HG02973 (cell line): ENCODE data around the gene KCNQ1.

Experiments used
- ATAC-seq: cut with Tn5 transposase; IDR thresholded peaks from one replicate; pipeline ENCODE4 v1.9.1; 2021; ENCODE audit warnings: moderate library complexity; ENCODE audit not compliant: unreplicated experiment

KCNQ1 gene

DNA sequence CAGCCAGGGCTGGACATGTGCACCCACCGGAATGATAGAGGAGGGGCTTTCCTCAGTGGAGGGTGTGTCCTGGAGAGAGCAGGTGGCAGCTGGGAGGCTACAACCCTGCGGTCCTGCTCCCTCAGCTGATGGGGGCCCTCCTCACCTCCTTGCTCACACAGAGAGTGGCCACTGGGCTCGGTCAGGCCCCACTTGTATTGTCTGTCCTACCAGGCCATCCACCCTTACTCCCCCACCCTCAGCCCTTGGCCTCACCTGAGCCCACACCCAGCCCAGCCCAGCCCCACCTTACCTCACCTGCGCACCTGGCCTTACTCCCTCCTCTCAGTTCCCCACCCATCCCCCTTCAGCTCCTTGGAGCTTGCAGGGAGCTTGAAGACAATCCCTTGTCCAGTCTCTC, 3.6 kb upstream of the KCNQ1 start:
- ATAC-seq, result no peak

DNA sequence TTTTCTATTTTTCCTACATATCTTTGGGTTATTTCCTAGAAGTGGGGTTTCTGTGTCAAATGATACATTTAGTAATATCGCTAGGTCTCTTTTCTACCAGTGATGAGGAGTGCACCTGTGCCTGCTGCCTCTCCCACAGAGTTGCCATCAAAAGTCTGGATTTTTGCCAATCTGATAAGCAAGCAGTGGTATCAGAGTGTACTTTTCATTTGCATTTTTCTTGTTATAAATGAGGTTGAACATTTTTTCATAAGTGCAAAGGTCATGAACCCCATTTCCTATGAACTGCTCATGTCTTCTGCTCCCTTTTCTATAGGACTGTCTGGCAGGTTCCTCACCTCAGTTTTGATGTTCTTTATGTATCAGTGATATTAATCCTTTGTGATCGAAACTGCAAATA, 2.2 kb upstream of the KCNQ1 start:
- ATAC-seq, result no peak

DNA sequence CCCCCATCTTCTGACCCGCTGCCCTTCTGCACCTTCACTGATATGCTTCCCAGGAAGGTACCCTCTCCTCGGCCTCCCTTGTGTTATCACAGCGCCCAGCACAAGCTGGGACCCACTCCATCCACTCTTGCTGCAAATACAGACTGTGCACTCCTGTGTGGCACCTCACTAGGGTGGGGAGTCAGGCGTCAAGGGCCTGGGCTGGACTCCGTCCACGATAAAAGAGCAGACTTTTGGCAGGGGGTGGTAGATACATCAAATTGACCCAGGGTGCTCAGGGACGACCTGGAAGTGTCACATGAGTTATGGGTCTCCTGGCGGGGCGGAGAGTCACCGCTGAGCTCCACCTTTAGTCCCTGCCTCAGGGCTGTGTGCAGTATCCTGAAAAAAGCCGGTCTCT, 1.4 kb upstream of the KCNQ1 start:
- no peak for ATAC-seq

DNA sequence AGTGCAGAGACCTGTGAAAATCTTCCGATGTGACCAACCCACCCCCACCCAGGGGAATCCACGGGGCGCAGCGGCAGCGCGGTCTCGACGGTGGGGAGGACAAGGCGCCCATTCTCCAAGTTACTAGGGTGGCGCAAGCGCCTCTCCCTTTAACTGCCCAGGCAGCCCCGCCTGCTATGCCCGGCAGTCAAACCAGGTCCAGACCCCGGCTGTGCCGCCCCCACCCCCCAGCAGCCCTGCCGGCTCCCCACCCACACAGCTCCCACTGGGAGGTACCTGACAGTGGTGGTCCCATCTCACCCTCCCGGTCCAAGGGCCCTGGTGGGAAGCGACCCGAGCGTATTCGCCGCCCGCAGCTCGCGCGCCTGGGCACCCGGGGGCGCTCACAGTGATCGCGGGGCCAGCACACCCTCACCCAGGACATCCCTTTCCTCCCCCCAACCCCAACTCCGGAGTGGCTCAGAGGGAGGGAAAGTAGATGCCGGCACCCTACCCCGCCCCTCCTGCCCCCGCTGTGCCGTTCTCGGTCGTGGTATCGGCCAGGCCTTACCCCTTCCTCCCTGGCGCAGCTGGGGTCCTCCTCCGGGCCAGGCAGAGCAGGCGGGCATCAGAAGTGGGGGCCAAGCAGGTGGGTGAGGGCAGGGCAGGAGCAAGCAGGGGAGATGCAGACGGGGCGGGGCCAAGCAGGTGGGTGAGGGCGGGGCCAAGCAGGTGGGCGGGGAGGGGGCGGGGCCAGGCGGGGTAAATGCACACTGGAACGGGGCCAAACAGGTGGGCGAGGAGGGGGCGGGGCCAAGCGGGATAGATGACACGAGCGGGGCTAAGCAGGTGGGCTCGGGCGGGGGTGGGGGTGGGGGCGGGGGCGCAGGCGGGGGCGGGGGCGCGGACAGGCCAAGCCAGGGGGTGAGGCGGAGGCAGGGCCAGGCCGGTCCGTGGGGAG, 657 bp upstream of the KCNQ1 start, which contains the start of gene TRPM5:
TRPM5 (minus strand) TSS at position 634 of the 940 bp plus-strand sequence. CDS start 21,478 bp downstream, outside the sequence.
- no peak for ATAC-seq

DNA sequence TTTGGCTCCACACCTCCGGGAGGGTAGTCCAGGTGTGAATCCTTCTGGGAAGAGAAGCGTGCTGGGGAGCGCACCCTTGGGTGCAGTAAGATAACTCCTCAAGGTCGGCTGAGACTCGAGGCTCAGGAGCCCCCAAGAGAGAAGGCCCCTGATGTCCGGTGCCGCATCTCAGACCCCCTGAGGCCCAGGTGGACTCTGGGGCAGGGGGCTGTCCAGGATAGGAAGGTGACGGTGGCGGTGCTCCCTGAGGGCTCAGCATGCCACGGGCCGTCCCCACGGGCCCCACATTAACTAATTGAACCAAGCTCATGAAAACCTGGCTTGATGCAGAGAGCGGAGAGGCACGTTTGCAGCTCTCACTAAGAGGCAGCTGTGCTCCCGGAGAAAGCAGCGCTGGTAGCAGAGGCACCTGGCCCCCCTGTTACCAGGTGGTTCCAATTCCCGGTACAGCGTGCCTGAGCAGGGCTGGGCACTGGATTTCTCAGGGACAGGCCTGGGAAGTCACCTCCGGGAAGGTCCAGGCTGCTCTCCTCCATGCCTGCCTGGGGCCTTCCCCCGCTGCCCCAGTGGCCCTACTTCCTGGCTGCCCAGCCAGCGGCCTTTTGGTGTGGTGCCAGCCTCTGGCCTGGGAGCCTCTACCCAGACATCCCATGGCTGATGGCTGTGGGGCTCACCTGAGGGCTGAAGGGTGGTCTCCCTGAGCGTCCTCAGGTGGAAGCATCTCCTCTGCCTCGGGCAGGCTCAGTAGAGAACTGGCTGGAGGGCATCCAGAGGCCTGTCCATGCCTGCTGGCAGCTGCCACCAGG, 1.1 kb downstream of the KCNQ1 start:
- ATAC-seq, result no peak

DNA sequence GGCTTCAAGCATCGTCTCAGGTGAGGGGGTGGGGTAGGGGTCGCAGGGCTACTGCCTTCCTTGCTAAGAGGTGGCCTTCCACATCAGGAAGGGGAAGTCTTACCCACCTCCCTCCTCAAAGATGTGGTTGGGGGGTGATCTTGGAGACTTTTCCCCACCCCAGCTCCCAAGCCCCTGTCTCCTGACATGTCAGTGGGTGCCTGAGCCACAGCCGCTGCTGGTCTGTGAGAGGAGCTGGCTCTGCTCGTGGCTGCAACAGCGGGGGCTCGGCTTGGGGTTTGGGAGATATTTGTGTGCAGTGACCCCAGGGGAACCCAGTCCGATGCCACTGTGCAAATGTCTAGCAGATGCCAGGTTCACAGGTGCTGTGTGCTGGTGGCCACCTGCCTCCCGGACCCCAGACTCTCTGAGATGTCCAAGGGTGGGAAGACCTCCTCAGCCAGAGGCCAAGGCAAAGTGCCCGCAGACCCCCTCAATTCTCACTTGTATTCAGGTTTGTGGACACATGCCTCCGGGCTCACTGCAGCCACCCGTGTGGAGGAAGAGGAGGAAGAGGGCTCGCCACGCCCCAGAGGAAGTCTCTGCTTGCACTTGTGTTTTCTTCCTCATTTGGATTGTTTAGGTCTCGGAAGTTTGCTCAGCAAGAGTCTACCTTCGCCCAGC, 1.9 kb downstream of the KCNQ1 start:
- ATAC-seq, result no peak

DNA sequence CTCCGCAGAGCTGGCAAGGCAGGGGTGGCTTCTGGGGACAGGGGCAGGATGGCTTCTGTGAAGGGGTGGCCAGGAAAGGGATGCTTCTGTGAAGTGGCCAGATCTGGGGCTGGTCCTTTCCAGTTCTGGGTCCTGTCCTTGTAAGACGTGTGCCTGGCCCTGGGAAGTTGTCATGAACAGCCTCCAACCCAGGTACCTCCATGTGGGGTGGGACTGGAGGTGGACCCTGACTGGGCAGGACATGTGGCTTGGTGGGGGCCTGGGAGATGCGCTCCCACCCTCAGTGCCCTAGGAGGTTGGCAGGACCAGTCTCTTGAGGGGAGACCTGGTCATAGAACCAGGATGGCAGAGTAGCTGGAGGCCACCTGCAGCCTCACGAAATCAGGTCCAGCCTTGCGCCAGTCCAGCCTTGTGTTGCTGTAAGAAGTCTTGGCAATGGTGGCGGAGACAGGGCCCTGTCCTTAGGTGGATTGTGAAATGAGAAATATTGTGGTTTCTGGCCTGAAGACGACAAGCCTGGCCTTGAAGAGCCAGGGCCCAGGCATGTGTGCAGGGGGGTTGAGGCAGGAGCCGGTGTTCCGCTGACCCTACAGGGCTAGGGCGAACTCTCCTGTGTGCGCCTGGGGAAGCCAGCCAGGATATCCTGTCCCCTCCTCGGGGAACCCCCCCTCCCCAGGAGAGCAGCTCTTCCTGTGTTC, 2.6 kb downstream of the KCNQ1 start:
- no peak for ATAC-seq

DNA sequence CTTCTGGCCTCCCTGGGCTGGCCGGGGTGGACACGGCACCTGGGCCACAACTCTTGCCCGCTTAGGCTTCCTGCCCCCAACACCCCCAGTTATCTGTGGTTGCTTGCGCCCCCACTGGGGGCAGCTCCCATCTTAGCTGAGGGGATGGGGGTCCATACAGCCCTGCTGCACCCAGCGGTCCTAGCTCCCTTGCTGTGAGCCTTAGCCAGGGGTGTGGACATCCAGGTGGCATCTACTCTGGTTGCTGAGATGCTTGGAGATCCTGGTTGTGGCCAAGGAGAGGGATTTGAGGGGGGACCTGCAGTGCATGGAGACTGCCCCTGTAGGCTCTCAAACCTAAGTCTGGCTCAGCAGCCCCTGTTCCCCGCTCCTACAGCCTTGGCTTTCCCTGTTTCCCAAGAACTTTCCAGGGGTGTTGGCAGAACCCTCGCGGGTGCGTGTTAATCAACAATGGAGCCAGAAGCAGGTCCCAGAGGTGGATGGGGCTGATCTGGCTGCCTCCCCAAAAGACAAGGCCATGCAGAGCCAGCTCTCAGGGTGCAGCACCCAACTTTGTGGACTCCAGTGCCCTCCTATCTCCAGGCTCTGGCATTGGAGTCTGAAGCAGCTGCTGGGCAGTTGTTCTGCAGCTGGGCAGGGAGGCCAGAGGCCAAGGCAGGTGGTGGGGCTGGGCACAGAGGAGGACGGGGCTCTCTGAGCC, 3.3 kb downstream of the KCNQ1 start:
- ATAC-seq, result no peak

DNA sequence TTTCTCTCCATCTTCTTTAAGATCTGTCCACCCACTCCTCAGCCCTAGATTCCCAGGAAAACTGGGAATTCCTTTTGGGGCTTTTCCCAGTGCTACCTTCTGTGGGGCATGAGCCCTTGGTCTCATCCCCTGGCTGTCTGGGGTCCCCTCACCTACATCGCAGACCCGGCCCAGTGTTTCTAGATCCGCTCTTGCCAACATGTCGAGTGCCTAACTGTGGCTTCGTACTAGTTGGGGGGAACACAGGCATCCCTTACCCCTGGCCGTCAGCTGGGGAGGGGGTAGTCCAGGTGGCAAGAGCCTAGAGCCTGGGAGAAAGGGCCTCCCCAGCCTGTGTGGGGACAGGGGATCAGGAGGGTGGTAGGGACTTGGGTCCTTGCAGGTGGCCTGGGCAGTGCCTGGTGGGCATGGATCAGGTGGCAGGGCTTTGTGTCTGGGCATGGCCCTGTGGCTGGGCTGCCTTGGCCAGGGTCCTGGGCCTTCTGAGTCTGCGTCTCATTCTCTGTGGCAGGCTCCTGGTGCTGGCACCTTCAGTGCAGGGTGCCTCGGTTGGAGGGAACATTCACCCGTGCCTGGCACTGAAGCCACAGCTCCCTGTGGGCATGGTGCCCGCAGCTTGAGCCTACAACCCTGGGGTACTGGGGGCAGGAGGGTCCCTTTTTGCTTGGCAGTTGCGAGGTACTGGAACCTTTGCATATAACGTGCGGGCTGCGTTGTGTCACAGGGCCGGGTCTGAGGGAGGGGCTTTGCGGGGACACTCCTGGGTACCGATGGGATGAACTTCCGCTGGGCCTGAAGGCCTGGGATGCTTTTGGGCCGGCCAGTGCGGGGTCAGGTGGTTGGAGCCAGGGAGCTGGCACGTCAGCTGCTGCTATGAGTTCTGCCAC, 4.1 kb downstream of the KCNQ1 start:
- ATAC-seq, result no peak

DNA sequence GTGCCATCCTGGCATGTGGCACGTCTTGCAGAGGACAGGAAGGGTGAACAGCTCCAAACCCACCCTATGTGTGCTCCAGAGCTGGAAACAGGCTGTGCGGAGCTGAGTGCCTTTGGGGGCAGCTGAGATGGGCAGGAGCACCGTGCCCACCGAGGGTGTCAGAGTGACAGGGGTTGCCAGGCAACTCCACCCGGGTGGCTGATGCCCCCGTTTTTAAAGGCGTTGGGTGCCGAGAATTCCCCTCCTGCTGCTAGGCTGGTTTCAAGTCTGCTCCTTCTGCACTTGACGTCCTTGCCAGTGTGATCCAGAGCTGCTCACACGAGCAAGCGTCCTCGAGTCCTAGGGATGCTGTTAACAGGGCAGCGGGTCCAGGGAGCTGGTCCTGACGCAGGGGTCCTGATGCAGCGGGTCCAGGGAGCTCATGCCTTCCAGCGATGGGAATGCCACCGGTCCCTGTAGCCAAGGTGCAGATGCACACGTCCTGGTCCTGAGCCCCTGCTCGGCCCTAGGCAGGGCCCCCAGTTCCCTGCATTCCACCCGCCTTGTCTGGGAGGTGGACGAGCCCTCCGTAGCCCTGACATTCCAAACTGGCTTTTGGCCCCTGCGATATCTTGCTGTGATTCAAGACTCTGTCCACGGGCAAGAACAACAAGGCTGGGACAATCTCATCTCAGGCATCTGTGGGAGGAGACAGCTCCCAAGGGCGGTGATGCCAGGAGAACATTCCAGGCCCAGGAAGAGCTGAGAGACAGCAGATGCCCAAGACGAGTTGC, 4.9 kb downstream of the KCNQ1 start:
- ATAC-seq, result no peak

DNA sequence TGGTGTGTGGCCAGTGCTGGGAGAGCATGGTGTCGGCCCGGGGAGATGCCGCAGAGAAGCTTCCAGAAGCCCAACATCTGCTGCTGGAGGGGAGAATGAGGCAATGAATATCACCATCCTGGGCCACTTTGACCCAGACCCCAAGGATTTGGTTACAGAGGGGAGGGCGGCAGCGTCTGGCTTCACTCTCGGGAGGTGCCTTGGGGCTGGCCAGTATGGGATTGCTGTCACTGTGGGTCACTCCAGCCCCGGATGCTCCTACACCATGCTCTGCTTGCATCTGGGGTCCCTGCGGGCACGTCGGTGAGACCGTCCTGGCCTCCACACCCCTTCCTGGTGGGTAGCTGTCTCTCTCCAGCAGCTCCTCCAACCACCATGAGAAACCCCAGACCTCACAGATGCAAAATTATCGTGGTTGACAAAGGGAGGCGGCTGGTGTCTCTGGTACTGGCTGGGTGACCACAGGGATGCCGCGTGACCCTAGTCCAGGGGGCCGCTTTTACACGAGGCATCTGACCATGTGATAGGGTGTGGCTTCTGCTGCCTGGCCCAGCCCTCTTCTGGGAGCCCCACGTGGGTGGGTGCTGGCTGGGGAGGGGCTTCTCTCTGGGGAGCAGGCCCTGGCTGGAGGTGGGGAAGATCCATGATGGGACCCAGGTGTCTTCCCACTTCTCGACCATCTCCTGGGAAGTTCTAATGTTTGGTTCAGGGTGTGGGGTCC, 5.7 kb downstream of the KCNQ1 start:
- no peak for ATAC-seq

DNA sequence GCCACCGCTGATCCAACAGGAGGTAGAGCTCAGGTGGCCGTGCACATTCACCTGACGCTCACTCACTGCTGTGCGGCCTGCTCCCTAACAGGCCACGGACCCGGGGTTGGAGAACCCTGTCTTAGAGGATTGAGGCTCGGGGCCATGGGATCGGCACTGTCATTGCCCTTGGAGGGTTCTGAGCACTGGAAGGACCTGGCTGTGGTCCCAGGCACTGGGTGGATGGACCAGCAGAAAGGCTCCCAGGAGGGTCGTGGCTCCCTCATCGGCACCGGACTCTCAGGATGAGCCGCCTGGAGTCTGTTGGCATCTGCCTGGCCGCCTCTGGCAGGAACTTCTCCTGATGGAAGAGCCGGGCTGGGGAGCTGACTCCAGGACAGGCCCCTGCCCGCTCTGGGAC, 6.5 kb downstream of the KCNQ1 start:
- no peak for ATAC-seq

DNA sequence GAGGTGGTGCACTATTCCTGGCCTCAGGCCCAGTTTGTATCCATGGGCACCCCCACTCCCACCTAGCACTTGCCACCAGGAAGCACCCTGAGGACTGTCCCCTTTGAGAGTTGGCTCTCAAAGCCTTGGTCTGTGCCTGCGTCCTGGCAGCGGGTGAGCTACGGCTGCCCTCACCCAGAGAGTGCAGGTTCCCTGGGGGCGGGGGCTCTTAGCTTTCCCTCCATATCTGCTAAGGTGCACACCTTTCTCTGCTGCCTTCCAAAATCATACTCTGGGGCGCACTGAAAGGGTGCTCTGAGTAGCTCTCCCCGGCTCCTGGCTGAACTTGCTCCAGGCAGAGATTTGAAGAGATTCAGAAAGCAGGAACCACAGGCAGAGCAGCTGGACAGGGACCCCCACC, 7.1 kb downstream of the KCNQ1 start:
- no peak for ATAC-seq

DNA sequence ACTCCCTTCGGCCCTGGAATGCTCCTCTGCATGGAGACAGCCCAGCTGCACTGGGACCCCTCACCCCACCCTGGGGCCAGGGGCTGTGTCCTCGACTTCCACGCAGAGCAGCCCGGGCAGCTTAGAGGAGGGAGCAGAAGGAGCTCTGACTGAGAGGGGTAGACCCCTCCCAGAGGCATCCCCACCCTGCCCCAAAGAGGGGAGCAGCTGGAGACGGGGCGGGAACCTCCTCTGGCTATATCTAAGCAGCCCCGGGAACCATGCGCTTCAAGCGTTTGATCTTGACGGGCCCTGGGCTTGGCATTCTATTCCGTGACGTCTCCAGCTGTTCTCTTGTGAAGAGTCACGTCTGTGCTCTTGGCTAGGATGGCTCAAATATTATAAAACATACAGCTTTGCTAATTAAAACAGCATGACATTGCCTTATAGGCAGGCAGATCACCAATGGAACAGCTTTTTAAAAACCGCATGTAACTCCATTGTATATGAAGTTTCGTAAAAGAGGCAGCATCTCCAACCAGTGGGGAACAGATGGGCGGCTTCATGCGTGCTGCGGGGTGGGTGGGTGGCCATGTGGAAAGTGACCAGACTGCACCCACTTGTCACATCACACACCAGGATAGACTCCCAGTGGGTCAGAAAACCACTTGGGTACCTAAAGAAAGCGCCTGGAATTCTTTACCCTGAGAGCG, 7.7 kb downstream of the KCNQ1 start:
- no peak for ATAC-seq

DNA sequence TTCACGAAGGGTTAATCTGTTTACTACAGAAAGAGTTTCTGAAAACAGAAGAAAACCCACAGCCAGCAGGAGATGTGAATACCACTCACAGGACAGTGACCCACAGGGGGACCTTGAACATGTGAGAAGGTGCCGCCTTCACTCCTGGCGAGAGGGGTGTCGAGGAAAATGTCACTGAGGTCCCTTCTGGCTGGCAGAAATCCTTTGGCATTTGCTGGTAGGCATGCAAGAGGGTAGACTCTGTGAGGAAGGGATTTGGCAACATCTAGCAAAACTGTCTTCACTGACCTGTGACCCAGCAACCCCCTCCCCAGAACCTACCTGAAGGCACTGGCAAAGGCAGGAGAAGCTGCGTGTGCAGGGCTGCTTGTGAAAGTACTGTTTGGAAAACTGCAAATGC, 8.6 kb downstream of the KCNQ1 start:
- no peak for ATAC-seq

DNA sequence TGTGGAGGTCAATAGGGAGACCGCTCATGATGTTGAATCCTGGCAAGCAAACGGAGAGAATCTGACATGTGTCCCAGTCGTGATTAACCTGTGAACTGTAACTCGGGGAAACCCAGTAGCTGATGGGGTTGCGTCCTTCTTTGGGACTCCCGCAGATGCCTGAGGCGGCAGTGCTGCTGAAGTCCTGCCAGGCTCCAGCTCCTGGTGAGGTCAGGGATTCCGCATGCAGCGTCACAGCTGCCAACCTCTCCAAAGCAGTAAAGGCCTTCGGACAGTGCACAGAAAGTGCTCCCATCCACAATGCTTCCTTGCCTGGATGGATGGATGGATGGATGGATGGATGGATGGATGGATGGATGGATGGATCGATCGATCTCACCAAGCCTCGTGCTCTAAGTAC, 13.5 kb downstream of the KCNQ1 start:
- ATAC-seq, result no peak

DNA sequence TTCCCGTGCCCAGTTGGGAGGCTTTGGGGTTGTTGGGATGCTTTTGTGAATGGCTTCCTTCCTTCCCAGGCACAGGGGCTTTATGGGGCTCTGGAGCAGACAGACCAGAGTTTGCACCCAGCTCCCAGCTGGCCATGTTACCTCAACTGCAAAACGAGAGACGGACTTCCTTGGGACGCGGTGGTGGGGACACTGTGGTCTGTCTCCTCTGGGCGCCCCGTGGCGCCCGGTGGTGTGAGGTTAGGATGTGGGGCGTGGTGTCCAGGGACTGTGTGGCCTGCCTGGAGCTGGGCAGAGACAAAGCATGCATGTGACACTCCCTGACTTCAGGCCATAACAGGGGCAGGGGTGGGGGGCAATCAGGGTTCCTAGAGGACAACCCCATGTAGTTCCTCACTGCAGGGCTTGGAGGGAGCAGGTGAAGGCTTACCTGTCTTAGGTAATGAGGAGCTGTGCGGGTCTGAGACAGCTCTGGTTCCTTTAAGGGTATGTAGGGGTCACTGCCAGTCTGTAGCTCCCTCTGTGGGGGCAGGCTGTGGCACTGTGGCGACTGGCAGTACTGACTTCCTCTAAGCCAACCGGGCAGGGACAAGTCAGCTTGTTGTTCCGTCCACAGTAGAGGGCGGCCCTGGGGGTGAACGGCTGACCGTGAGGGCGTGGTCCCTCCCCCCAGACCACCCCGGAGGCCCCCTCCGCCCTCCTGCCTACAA, 14.4 kb downstream of the KCNQ1 start:
- no peak for ATAC-seq
